Neural progenitor cell (in vitro differentiated cells): Measurements from ENCODE around the gene NKPD1.
A peak's percentile ranks its signal among the peaks of the same experiment; 100 is the strongest.

Experiments used
- CTCF ChIP-seq: fragments of 200-600 bp; sonication (generic); IDR thresholded peaks from 2 replicates; pipeline ENCODE4 v1.5.1; 2017; ENCODE audit warnings: antibody characterized with exemption, mild to moderate bottlenecking
- EZH2 ChIP-seq: fragments of 200-600 bp; sonication (generic); IDR thresholded peaks from 2 replicates; pipeline ENCODE4 v1.6.1; 2017; ENCODE audit warnings: antibody characterized with exemption, mild to moderate bottlenecking, moderate library complexity

DNA sequence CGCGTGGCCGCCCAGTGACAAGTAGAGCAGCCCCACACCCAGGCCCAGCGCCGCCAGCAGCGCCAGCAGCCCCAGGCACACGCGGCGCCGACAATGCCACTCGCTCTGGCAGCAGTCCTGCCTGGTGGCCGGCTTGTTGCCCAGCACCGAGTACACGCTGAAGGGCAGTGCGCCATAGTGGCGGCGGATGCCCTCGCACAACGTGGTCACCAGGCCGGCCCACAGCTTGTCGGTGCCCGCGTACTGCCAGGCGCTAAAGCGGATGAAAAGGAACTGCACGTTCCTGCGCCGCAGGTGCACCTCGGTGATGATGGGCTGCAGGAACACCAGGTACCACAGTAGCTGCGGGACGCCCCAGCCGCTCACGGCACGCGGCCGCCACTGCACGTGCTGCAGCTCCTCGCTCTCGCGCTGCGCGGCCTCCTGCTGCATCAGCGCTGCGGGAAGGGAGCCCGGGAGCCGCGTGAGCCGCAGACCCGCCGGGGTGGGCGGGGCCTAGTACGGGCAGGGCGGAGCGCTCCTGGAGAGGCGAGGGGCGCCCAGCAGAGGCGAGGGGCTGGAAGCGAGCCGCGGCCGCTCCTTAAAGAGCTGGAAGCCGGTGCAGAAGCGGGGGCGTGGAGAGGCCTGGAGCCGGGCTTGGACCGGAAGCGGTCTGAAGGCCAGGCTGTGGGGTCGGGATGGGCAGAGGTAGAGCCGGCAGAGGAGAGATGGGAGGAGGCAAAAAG, 7.3 kb downstream of the NKPD1 start:
- TF ChIP-seq EZH2 (peak; percentile 78), CTCF (no peak)
